Measurements from ENCODE around the gene GEMIN4. TPM values are rescaled to one million over a fixed set of nuclear protein-coding genes. Genes with fewer than 3 reads are reported as not detected.
A peak's percentile ranks its signal among the peaks of the same experiment; 100 is the strongest.

GEMIN4 gene
- total RNA-seq, 1 donor from 2014 or later: 37.3 TPM

GRCh38 chr17:742147-742793 is 9.8 kb downstream of the GEMIN4 start:
- H3K4me3 Mint-ChIP-seq: no peak overlapping the region
- no peaks in the 10 kb centered on the region for H3K9me3 Mint-ChIP-seq
- DNase-seq (ENCODE audit: low read depth, low spot score): no peak
- peaks cover 6% of the 10 kb centered on the region for H3K4me1 Mint-ChIP-seq
- no peak overlapping the region for H3K27ac Mint-ChIP-seq (ENCODE audit: unreplicated experiment)
- H3K36me3 Mint-ChIP-seq (ENCODE audit: low read depth): peaks cover 28% of the 10 kb centered on the region
- no peaks in the 10 kb centered on the region for H3K27me3 Mint-ChIP-seq (ENCODE audit: low read depth)
- no peak for TF ChIP-seq CTCF (conservative IDR thresholded peaks at IDR 0.05)

GRCh38 chr17:740240-741017 is 11.6 kb downstream of the GEMIN4 start:
- no peak for TF ChIP-seq CTCF (conservative IDR thresholded peaks at IDR 0.05)
- H3K9me3 Mint-ChIP-seq: no peaks in the 10 kb centered on the region
- no peak for DNase-seq (ENCODE audit: low read depth, low spot score)
- H3K27ac Mint-ChIP-seq (ENCODE audit: unreplicated experiment): no peak overlapping the region
- peaks cover 31% of the 10 kb centered on the region for H3K36me3 Mint-ChIP-seq (ENCODE audit: low read depth)
- peak overlapping the region; percentile 65 for H3K4me3 Mint-ChIP-seq
- H3K4me1 Mint-ChIP-seq: peaks cover 11% of the 10 kb centered on the region
- no peaks in the 10 kb centered on the region for H3K27me3 Mint-ChIP-seq (ENCODE audit: low read depth)

GRCh38 chr17:737561-738113 is 14.4 kb downstream of the GEMIN4 start:
- Mint-ChIP-seq H3K27me3 (ENCODE audit: low read depth) (peaks cover 5% of the 10 kb centered on the region), H3K27ac (ENCODE audit: unreplicated experiment) (peak overlapping the region; percentile 57), H3K4me1 (peaks cover 25% of the 10 kb centered on the region), H3K36me3 (ENCODE audit: low read depth) (peaks cover 33% of the 10 kb centered on the region), H3K4me3 (peak overlapping the region; percentile 44), H3K9me3 (no peaks in the 10 kb centered on the region)
- TF ChIP-seq CTCF (conservative IDR thresholded peaks at IDR 0.05): no peak
- no peak for DNase-seq (ENCODE audit: low read depth, low spot score)

GRCh38 chr17:733743-734142 is 18.3 kb downstream of the GEMIN4 start:
- peaks cover 20% of the 10 kb centered on the region for H3K36me3 Mint-ChIP-seq (ENCODE audit: low read depth)
- DNase-seq (ENCODE audit: low read depth, low spot score): no peak
- H3K27me3 Mint-ChIP-seq (ENCODE audit: low read depth): peaks cover 21% of the 10 kb centered on the region
- peaks cover 29% of the 10 kb centered on the region for H3K4me1 Mint-ChIP-seq
- no peak for TF ChIP-seq CTCF (conservative IDR thresholded peaks at IDR 0.05)
- H3K27ac Mint-ChIP-seq (ENCODE audit: unreplicated experiment): no peak overlapping the region
- H3K4me3 Mint-ChIP-seq: peak overlapping the region; percentile 98
- H3K9me3 Mint-ChIP-seq: no peaks in the 10 kb centered on the region

- Mint-ChIP-seq H3K9me3 (no peaks in the 10 kb centered on the region), H3K36me3 (ENCODE audit: low read depth) (peaks cover 17% of the 10 kb centered on the region), H3K27me3 (ENCODE audit: low read depth) (peaks cover 21% of the 10 kb centered on the region), H3K4me1 (peaks cover 29% of the 10 kb centered on the region), H3K27ac (ENCODE audit: unreplicated experiment) (peak overlapping the region; percentile 57), H3K4me3 (peak overlapping the region; percentile 98)
- no peak for TF ChIP-seq CTCF (conservative IDR thresholded peaks at IDR 0.05)
- DNase-seq (ENCODE audit: low read depth, low spot score): peak; percentile 28
Measured at GRCh38 chr17:732902-733720, 19.0 kb downstream of the GEMIN4 start.
